Posterior cingulate gyrus (tissue), 11 donors: Measurements from ENCODE around the gene TRPC4.
"Not testable (repeated sequence)": the region's sequence is repeated elsewhere in the genome, so short reads cannot be mapped to it uniquely, and the experiment has no call there.

ENCODE experiments used
- DNase-seq, 10 donors: peaks; one replicate each; pipeline versions ENCODE4 v3.0.0 to v3.0.0-alpha.2; 2020 to 2021; ENCODE audit warnings: mixed read lengths in 3 of 10
- intact Hi-C: fragments of 100-400 bp; cut with DNase I; formaldehyde crosslinking; loops from one replicate; pipeline ENCODE4 v1.15.1; 2023

The TRPC4 gene

GRCh38 chr13:37615276-37615675 is 254.3 kb downstream of the TRPC4 start:
- intact Hi-C loops, result no loop called here
- DNase-seq, result no peak

- no peak for DNase-seq
- intact Hi-C loops, result no loop called here
Observed at GRCh38 chr13:37613638-37614037, 255.9 kb downstream of the TRPC4 start.

- intact Hi-C loops, result no loop called here
- no peak for DNase-seq
Observed at GRCh38 chr13:37613236-37613635, 256.3 kb downstream of the TRPC4 start.

GRCh38 chr13:37608750-37609339 is 260.7 kb downstream of the TRPC4 start:
- intact Hi-C loops, result no loop called here
- DNase-seq, result no peak

GRCh38 chr13:37602733-37603381 is 266.7 kb downstream of the TRPC4 start:
- DNase-seq, result no peak
- intact Hi-C loops, result loop anchor here (1.0 kb wide), 1 partner anchor 494 kb away; no protein-coding TSS in a partner anchor

GRCh38 chr13:37601648-37602440 is 267.7 kb downstream of the TRPC4 start:
- intact Hi-C loops, result no loop called here
- no peak for DNase-seq

GRCh38 chr13:37599519-37599918 is 270.1 kb downstream of the TRPC4 start:
- DNase-seq, result no peak

GRCh38 chr13:37598597-37598996 is 271.0 kb downstream of the TRPC4 start, which contains the start of gene POSTN:
POSTN (minus strand) TSS chr13:37598768; CDS start chr13:37598726, 42 bp downstream.
- intact Hi-C loops, result no loop called here
- DNase-seq, result no peak

More at GRCh38 chr13:37599519-37599918, 270.1 kb downstream of the TRPC4 start:
- intact Hi-C loops, result no loop called here

- no peak for DNase-seq
- intact Hi-C loops, result no loop called here
Observed at GRCh38 chr13:37597477-37598025, 272.0 kb downstream of the TRPC4 start.

- DNase-seq, result no peak
Observed at GRCh38 chr13:37596805-37597204, 272.8 kb downstream of the TRPC4 start.

GRCh38 chr13:37595162-37595561 is 274.4 kb downstream of the TRPC4 start:
- no peak for DNase-seq
- intact Hi-C loops, result no loop called here

More at GRCh38 chr13:37596805-37597204, 272.8 kb downstream of the TRPC4 start:
- intact Hi-C loops, result no loop called here

- intact Hi-C loops, result no loop called here
- no peak for DNase-seq
Observed at GRCh38 chr13:37594550-37594949, 275.0 kb downstream of the TRPC4 start.

- DNase-seq, intact Hi-C loops: not testable (repeated sequence)
Observed at GRCh38 chr13:37589381-37589780, 280.2 kb downstream of the TRPC4 start.

GRCh38 chr13:37587236-37587635 is 282.3 kb downstream of the TRPC4 start:
- intact Hi-C loops, result no loop called here
- DNase-seq, result no peak
